T-helper 22 cell (primary cell): ENCODE results near the gene XDH.

ENCODE experiments used
- DNase-seq: peaks from one replicate; pipeline ENCODE4 v3.0.0-alpha.2; 2020; ENCODE audit warnings: low read depth

The XDH gene

GRCh38 chr2:31402388-31402787 is 12.2 kb downstream of the XDH start:
- DNase-seq: no peak

DNA sequence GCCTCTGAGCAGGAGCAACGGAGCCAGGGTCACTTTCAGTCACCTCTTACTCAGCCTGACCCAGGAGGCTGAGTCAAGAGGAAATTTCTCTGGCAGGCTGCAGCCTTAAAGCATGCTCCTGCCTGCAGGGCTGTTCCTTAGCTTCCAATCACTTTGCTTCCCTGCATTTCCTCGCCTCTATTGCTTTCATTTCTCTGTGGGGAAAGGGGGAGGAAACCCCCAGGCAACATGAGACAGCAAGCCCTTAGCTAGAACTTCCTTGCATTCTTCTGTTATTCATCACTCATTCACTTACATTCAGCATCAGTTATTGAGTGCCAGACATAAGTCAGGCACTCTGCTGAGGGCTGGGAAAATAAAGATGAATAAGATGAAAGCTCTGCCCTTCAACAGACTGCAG is 13.0 kb downstream of the XDH start:
- no peak for DNase-seq

DNA sequence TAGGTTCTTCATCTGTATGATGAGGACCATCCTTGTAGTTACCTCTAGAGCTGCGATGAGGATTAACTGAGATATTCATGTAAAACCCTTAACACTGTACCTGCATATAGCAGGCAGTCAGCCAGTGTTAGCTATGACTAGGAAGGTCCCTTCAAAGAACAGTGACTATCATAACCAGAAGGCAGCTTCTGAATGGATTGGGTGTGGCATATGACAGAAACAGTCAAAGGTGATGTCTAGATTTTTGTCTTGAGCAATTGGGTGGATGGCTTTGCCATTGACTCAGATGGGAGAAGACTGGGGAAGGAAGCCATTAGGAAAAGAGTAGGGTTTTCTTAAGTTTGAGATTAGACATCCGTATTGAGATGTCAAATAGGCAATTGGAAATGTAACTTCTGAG is 15.7 kb downstream of the XDH start:
- no peak for DNase-seq

- no peak for DNase-seq
Observed at GRCh38 chr2:31397094-31397493, 17.4 kb downstream of the XDH start.

DNA sequence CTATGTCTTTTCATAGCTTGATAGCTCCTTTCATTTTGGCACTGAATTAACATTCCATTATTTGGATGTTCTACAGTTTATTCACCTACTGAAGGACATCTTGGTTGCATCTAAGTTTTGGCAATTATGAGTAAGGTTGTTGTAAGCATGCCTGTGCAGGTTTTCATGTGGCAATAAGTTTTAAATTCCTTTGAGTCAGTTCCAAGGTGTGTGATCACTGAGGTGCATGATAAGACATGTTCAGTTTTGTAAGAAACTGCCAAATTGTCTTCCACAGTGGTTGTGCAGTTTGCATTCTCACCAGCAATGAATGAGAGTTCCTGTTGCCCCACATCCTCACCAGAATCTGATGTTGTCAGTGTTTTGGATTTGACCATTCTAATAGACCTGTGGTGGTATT is 24.2 kb downstream of the XDH start:
- DNase-seq: no peak

GRCh38 chr2:31388736-31389135 is 25.8 kb downstream of the XDH start:
- DNase-seq: no peak

DNA sequence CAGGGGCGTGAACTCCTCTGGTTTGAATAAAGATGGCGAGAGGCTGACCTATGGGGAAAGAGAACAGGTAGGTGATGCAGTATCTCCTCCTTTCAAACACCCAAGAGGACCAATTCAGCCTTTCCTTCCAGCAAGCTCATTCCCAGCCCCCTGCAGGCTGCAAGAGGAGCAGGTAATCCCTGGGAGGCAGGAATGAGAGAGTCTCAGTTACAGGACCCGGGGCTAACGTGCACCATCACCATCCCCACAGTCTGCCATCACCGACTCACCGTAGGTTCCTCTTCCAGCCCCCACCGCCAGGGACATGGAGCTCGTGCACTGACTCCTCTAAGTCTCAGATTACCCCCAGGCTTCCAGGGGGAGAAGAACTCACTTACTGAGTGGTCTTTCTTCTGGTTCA is 26.7 kb downstream of the XDH start:
- no peak for DNase-seq

DNA sequence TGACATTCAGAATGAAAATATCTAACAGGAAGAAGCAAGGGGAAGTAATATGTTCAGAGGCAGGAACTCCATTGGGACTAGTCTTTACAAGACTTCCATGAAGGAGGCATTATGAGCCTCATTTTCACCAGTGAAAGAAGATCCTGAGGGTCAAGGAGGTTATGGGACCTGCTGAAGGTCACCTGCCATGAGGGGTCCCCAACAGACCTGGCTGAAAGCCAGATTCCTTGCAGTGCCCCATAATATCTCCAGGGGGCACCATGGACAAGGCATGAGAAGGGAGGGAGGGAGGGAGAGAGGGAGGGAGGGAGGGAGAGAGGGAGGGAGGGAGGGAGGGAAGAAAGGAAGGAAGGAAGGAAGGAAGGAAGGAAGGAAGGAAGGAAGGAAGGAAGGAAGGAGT is 27.9 kb downstream of the XDH start:
- DNase-seq: no peak

DNA sequence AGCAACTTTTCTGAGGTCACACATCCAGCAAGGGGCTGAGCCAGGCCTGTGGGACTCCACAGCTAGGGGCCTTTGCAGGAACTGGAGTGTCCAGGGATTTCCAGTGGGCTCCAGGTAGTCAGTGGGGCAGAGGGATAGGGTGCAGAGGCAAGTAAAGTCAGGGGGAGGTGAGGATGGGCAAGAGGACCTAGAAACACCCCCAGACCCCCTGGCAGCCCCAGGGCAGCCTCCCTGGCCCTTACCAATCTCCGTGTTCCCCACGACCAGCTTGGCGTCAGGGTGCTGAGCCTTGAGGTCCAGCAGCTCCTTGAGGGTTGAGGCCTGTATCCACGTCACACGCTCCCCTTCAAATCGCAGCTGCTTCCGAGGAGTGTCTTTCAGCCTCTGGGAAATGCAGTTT is 28.4 kb downstream of the XDH start:
- DNase-seq: no peak

DNA sequence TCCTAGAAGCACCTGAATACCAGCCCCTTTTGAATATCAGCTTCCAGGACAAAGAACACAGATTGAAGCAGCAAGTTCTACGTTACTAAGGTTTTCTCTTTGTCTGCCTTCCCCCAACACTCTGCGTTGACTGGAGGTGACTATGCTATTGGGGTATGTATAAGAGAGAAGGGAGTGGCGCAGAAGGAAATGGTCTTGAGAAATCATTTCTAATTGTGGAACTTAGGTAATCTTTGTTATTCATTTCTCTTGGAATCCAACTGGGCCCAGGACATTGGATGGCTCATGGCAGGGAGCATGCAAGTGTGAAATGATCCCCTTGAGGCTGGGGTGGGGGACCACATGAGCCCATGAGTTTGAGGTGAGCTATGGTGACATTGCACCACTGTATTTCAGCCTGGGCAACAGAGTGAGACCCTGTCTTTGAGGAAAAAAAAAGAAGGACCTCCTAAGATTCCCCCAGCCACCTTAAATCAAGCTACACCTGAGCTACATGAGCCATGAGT is 29.7 kb downstream of the XDH start:
- no peak for DNase-seq

GRCh38 chr2:31384351-31384750 is 30.2 kb downstream of the XDH start:
- no peak for DNase-seq

GRCh38 chr2:31383471-31384153 is 30.9 kb downstream of the XDH start:
- no peak for DNase-seq

DNA sequence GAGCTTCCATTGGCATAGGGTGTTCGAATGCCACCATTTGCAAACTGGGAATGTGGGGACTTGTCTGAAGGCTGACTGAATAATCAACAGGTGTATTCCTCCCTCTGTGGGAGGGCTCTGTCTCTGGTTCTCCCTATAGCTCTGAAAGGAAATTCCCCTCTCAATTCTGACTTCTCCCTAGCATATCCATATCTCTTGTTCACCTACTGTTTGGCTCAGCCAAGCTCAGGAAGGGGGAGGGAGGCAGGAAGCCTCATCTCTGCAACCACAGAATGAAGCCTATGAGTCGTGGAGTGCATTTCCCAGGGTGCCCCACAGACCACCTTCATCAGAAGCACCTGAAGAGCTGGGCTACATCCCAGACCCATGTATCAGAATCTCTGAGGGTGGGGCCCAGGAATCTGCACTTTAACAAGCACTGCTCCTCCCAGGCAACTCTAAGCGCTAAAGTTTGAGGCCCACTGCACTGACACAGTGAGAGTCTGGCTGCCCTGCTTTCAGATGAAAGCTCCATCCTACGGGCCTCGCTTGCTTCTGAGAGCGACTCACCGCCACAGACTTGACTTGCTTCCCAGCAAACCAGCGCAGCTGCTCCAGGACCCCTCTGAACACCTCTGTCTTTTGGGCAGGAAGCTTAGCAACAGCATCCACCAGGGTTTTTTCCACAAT is 32.0 kb downstream of the XDH start:
- DNase-seq: no peak

DNA sequence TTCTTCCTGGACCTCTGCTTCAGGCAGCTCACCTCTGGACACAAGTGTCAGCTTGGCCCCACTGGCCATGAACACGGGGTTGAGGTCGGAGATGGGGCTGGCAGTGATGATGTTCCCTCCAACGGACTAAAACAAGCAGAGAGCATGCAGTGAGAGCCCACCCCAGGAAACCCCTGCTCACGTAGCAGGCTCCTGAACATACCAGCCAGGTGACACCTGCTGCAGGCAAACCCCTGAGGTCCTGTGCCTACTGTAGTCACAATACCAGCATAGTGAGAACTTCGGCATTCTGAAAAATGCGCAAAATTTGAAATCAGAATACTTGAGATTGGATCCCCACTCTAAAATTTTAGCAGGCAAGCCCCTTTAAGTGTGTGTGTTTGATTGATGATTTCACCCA is 32.9 kb downstream of the XDH start:
- no peak for DNase-seq

GRCh38 chr2:31380243-31380642 is 34.3 kb downstream of the XDH start:
- no peak for DNase-seq

DNA sequence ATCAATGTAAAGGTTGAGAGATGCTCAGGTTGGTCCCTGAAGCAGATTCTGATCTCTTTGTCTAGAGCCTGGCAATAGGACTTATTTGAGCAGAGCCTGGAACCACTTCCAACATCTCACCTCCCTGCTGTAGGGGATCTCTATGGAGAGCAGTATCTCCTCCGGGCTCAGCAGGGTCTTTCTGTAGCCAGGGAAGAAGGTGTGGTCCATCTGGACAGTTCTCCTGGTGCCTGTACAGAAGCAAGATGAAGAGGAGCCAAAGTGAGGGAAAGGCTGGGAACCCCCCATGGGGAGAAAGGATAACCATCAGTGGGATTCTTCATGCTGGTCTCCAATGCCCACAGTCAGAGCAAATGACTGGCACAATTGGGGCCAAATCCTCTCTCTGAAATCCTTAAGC is 34.8 kb downstream of the XDH start:
- no peak for DNase-seq

DNA sequence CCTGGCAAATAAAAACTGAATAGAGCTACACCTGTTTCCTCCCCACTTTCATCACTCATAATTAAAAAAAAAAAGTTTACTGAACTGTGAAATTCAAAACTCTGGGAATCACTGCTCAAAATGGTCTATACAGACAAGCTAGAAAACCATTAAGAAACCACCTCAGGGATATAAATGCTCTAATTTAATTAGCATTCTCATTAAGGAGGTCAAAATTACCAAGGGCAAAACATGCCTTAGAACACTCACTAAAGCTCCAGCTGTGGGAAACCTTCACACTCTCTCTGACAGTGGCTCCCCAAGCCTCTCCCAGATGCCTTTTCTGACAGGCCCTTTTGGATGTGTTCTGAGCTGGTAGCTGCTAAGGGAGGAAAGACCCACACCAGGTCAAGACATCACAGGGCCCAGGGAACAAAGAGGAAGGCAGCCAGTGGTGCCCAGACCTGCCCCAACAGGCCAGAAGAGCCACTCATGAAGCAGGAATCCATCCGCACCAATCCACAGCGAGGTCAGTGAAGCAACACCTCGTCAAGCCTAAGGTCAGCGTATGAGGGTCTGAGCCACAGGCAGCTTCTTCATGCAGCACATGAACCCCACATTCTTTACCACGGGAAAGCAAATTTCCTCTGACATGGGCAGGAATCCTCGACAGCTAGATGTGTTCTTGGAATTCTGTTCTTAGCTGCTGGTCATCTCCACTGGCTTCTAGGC is 35.6 kb downstream of the XDH start:
- DNase-seq: no peak

DNA sequence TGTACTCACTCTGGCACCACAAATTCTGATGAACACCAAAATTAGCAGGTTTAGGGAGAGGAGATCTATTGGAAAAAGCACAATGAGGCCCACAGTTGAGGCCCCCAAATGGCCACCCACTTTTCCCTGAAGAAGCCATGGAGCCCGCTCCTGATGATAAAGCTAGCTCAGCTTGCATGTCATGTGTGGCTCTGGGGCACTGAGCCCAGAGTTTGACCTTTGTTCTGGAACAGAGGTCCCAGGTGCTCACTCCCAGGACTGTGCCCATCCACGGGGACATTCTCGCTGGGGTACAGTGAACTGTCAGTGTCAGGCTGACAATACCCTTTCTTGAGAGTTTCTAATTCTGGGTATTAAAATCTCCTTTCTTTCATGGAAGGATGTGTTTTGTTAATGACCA is 36.2 kb downstream of the XDH start:
- no peak for DNase-seq

- DNase-seq: no peak
Observed at GRCh38 chr2:31373127-31373526, 41.4 kb downstream of the XDH start.

GRCh38 chr2:31372097-31372496 is 42.4 kb downstream of the XDH start:
- no peak for DNase-seq

GRCh38 chr2:31371691-31372090 is 42.9 kb downstream of the XDH start:
- no peak for DNase-seq

- DNase-seq: no peak
Observed at GRCh38 chr2:31366733-31367132, 47.8 kb downstream of the XDH start.

- DNase-seq: no peak
Observed at GRCh38 chr2:31365834-31366505, 48.6 kb downstream of the XDH start.
